Measurements from ENCODE around the gene PYGO2.

- TF ChIP-seq CTCF (IDR thresholded peaks at IDR 0.05): no peak
- TF ChIP-seq POLR2A (IDR thresholded peaks at IDR 0.05): no peak
These were observed 43.8 kb upstream of the PYGO2 start for GRCh38 chr1:155005076-155006011.

Data from sigmoid colon (tissue), 3 donors.